GM18511 (cell line): ENCODE data around the gene NRIP3.
A peak's percentile ranks its signal among the peaks of the same experiment; 100 is the strongest.
"Not testable (repeated sequence)": the region's sequence is repeated elsewhere in the genome, so short reads cannot be mapped to it uniquely, and the experiment has no call there.

Source experiments
- ATAC-seq: cut with Tn5 transposase; IDR thresholded peaks from one replicate; pipeline ENCODE4 v1.9.1; 2021; ENCODE audit warnings: mild to moderate bottlenecking, moderate library complexity; ENCODE audit not compliant: unreplicated experiment

The NRIP3 gene

GRCh38 chr11:8973121-8973520 lies 30.7 kb downstream of the NRIP3 start:
- ATAC-seq: no peak

DNA sequence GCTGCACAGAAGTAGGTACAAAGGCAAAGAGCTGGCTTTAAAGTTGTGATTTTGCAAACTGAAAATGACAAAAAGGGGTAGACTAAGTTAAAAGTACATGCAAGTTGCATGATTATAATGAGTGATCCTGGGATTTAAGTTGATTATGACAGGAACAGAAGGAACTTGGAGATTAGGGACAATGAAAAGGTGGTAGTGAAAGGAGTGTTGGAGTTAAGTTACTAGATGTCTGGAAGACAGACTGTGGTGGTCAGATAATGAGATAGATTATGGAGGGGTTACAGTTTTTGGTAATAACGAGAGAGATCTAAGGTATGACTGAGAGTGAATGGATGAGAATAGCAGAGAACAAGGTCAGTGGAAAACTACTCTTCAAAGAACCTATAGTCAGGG lies 31.9 kb downstream of the NRIP3 start:
- no peak for ATAC-seq

GRCh38 chr11:8971196-8971923 lies 32.4 kb downstream of the NRIP3 start:
- no peak for ATAC-seq

- no peak for ATAC-seq
Measured at GRCh38 chr11:8967184-8967583, 36.6 kb downstream of the NRIP3 start.

DNA sequence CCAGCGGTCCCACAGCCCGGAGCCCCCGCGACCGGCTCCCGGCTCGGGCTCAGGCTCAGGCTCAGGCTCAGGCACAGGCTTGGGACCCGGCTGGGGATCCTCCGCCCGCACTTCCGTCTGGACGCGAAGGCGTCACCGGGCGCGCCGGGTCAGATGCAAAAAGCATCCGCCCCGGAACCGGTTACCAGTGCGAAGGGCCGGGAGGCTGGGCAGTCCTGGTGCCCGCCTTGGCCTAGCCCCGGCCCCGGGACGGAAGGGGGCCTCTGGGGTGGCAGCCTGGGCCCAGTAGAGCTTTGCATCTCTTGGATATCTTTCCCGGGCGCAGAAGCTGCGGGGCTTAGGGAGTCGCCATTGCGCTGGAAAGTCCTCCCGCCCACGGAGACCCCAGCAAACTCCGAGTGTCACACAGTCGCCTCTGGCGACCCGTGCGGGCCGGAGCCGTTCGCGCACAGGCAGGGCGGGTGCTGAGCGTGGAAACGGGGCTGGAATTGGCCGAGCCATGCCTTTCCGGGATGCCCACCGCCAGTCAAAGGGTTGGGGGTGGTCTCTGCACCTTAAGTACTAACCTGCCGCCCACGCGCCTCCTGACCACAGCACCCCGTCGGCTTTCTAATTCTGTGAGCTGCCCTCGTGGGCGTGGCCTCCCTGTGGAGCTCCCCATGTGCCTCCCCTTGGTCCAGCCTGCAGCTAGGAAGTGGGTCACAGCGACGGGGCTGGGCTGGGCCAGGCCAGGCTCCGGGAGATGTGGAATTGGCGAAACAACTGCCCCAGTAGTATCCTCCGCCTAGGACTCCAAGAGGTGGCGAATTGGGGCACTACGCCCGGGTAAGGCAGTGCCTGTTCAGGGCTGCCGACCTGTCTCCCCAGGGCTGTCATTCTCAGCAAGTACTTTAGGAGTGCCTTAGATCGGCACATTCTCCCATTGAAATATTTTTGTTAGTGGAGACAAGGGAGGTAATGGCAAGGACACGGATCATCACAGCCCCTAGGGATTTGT lies 39.2 kb downstream of the NRIP3 start, which contains the start of gene TMEM9B:
TMEM9B (minus strand) TSS at position 119 of the 997 bp plus-strand sequence. CDS start 129 bp downstream, outside the sequence.
- ATAC-seq: peak; percentile 84

DNA sequence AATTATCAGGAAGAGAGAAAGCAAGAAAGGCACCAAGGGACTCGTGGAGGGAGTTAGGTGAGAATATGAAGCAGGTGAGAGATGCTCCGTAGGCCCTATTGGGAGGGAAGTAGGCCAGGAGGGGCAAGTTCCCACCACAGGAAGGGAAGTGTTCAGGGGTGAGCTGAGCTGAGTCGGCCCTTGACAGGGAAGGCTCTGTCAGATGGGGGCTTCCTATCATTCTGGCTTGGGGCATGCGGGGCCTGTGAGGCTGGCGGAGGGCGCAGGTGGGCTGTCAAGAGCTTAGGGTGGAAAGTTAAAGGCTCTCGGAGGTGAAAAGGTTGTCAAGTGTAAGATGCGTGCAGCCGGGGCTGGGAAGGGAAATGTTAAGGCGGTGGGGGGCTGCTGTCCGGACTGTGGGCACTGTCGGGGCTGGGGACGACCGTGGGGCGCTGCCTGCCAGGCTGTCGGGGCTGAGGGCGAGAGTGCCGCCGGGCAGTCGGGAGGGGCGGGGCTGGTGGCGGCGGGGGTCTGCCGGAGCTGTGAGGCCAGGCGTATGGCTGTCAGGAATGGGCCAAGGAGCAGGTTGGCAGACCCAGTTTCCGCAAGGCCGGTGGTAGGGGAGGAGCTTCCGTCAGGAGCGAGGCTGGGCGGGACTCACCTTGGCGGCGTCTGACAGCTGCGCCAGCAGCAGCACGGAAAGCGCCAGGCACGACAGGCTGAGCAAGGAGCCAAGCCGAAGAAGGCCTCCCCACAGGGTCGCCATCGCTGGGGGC lies 40.1 kb downstream of the NRIP3 start:
- ATAC-seq: peak; percentile 74

- ATAC-seq: no peak
Measured at GRCh38 chr11:8962841-8963240, 41.0 kb downstream of the NRIP3 start.

- ATAC-seq: no peak
Measured at GRCh38 chr11:8961401-8961800, 42.4 kb downstream of the NRIP3 start.

GRCh38 chr11:8959546-8960166 lies 44.1 kb downstream of the NRIP3 start:
- peak; percentile 41 for ATAC-seq

- no peak for ATAC-seq
Measured at GRCh38 chr11:8956860-8957259, 46.9 kb downstream of the NRIP3 start.

GRCh38 chr11:8948886-8949285 lies 54.9 kb downstream of the NRIP3 start:
- ATAC-seq: no peak

- no peak for ATAC-seq
Measured at GRCh38 chr11:8947230-8947943, 56.4 kb downstream of the NRIP3 start.

GRCh38 chr11:8942518-8943066 lies 61.2 kb downstream of the NRIP3 start, which contains the start of gene ASCL3:
Gene ASCL3 (minus strand): TSS chr11:8943016. CDS start chr11:8938161, 4,855 bp downstream.
- ATAC-seq: no peak

- ATAC-seq: no peak
Measured at GRCh38 chr11:8941341-8942103, 62.3 kb downstream of the NRIP3 start.

GRCh38 chr11:8937659-8938058 lies 66.1 kb downstream of the NRIP3 start:
- no peak for ATAC-seq

DNA sequence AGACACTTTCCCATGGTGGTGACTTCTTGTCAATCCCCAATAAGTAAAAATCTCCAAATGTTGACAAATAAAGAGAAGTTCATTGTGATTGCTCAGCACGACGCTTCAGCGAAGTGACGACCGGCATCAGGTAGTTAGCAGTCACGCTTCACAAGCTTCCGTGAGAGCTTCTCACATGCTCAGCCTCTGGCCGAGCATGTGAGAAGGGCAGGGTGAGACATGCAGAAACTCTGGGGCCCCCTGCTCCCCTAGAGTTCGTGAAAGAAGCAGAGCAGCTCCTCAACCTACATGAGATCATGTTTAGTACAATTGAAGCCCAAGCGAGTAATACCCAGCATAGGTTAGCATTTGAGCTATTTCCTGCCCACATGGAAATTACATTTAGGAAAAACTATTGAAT lies 66.6 kb downstream of the NRIP3 start:
- no peak for ATAC-seq

- not testable (repeated sequence) for ATAC-seq
Measured at GRCh38 chr11:8935789-8936188, 68.0 kb downstream of the NRIP3 start.

DNA sequence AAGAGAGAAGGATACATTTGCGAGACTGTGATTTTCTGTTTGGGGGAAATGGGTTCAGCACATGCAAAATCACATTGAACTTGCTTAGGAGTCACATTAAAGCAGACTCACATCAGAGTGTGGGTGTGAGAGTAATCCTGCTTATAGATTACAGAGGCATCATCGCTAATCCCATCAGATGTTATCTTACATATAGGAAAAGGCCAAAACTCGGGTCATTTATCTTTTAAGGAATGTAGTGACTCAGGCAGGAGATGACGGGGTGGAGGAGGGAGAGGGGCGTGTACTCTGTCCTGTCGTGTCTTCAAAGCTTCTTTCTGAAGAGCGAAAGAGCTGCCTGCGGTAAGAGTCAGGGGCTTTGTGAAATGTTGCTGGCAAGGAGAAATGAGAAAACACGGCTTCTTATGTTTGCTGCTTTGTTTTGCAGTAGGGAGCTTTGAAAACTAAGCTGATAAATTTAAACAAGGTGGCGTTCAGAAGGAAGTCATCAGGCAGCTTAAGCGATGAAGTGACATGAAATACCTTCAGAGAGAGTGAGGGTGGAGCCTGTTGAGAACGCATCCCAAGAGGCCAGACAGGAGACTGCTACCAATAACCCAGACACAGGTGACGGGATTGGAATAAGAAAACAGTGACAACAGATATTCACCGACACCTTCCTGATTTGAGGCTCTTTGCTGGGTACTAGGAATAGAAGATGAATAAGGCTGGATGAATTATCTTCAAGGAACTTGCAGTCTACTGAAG lies 68.9 kb downstream of the NRIP3 start:
- no peak for ATAC-seq
